HCT116 (cell line): ENCODE measurements around the gene NGRN.

Experiments
- CTCF ChIP-seq, 3 experiments: fragments of 200-600 bp in 1 of 3; sonication (generic) in 1 of 3; IDR thresholded peaks in 2 of 3; conservative IDR thresholded peaks in 1 of 3; 2 replicates each; pipeline ENCODE4 v1.5.1; 2012 to 2017; ENCODE audit warnings: low read depth in 2 of 3, low read length in 2 of 3, antibody characterized with exemption in 1 of 3, borderline replicate concordance in 1 of 3, control low read depth in 1 of 3, mild to moderate bottlenecking in 1 of 3, mixed read lengths in 1 of 3, mixed run types in 1 of 3, moderate library complexity in 1 of 3; ENCODE audit not compliant: insufficient read depth in 1 of 3
- EGR1 ChIP-seq: IDR thresholded peaks from 2 replicates; pipeline ENCODE4 v1.6.1; 2012; ENCODE audit warnings: low read depth
- TCF7L2 ChIP-seq: IDR thresholded peaks from 2 replicates; pipeline ENCODE4 v1.7.0; 2011; ENCODE audit warnings: borderline replicate concordance, inconsistent platforms; ENCODE audit not compliant: insufficient read depth, insufficient read length; ENCODE audit errors: extremely low read depth
- YY1 ChIP-seq: IDR thresholded peaks from 2 replicates; pipeline ENCODE4 v1.6.1; 2011; ENCODE audit warnings: low read length, low read depth, moderate library complexity, mild to moderate bottlenecking; ENCODE audit not compliant: insufficient replicate concordance; ENCODE audit errors: extremely low read depth
- TF ChIP-seq, protein P1 (sequence below): IDR thresholded peaks from 2 replicates; pipeline ENCODE4 v1.6.1; 2012

GRCh38 chr15:90217671-90218394, 47.6 kb upstream of the NGRN start:
- TF ChIP-seq CTCF (IDR thresholded peaks at IDR 0.05 in 2 of 3, conservative IDR thresholded peaks at IDR 0.05 in 1 of 3; ENCODE audit: borderline replicate concordance in 1 of 3, insufficient read depth in 1 of 3, low read depth in 2 of 3, low read length in 2 of 3) (no peak), TCF7L2 (no peak), EGR1 (no peak), YY1 (no peak)
- TF ChIP-seq, protein P1, sequence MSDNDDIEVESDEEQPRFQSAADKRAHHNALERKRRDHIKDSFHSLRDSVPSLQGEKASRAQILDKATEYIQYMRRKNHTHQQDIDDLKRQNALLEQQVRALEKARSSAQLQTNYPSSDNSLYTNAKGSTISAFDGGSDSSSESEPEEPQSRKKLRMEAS = no peak
